Measurements from ENCODE around the gene PTPRR. TPM values are rescaled to one million over a fixed set of nuclear protein-coding genes. Genes with fewer than 3 reads are reported as not detected.

Gene PTPRR
- total and polyA plus RNA-seq, 12 donors = 0.11 to 3.7 (median 0.56) TPM; not detected in 1

DNA sequence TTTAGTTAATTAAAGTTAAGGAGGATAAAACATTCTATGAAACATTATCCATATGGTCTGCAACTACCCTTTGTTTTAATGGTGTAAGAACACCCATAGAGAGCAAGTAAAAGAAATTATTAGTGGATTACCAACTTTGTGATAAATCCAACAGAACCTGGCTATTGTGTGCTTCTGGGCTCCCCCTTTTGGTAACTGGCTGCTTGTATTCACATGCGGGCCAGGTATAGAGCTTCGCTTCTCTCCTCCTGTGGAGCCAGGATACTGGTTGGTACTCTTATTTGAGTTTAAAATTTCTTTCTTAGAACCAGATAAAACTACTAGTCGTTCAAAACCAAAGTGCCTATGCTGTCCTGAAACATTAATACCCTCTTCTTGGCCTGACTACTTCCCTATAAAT is 81.0 kb downstream of the PTPRR start:
- no peaks in the 10 kb centered on the region for H3K4me1 ChIP-seq (replicated peaks in 1 of 2)
- TF ChIP-seq POLR2A (IDR thresholded peaks at IDR 0.05) = no peak
- TF ChIP-seq, protein P1, sequence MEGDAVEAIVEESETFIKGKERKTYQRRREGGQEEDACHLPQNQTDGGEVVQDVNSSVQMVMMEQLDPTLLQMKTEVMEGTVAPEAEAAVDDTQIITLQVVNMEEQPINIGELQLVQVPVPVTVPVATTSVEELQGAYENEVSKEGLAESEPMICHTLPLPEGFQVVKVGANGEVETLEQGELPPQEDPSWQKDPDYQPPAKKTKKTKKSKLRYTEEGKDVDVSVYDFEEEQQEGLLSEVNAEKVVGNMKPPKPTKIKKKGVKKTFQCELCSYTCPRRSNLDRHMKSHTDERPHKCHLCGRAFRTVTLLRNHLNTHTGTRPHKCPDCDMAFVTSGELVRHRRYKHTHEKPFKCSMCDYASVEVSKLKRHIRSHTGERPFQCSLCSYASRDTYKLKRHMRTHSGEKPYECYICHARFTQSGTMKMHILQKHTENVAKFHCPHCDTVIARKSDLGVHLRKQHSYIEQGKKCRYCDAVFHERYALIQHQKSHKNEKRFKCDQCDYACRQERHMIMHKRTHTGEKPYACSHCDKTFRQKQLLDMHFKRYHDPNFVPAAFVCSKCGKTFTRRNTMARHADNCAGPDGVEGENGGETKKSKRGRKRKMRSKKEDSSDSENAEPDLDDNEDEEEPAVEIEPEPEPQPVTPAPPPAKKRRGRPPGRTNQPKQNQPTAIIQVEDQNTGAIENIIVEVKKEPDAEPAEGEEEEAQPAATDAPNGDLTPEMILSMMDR (IDR thresholded peaks at IDR 0.05) = no peak
- intact Hi-C loops (cut with DNase I) = no loop called here
- H3K9me3 ChIP-seq (replicated peaks in 1 of 3) = no peaks in the 10 kb centered on the region
- WGBS, 4 donors = 50 to 70% (median 68%) methylated on average over 3 of the region's 3 CpGs
- no peaks in the 10 kb centered on the region for H3K27me3 ChIP-seq
- no peaks in the 10 kb centered on the region for H3K36me3 ChIP-seq (replicated peaks in 1 of 2)
- DNase-seq = no peak
- no peak overlapping the region for H3K27ac ChIP-seq
- H3K4me3 ChIP-seq = no peak overlapping the region

DNA sequence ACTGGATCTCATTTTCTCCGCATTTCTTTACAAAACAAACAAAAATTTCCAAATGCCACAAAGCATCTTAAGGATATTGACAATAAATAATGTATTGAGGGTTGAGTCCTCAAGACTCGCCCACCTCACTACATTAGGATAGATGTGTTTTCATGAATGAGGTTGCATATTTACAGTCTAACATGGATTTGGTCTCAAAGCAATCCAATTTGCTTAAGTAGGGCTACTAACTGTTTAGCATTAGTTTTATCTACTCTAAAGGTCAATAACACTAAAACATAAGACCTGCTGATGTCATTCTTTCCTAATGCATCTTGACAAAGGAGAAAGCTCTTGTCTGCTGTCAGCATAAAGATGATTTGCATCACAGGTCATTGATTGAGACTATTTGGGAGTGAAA is 82.4 kb downstream of the PTPRR start:
- Histone ChIP-seq H3K4me3 (no peak overlapping the region), H3K27ac (no peak overlapping the region), H3K27me3 (no peaks in the 10 kb centered on the region), H3K36me3 (replicated peaks in 1 of 2) (no peaks in the 10 kb centered on the region), H3K9me3 (replicated peaks in 1 of 3) (no peaks in the 10 kb centered on the region), H3K4me1 (replicated peaks in 1 of 2) (no peaks in the 10 kb centered on the region)
- DNase-seq = no peak
- no peak for TF ChIP-seq POLR2A (IDR thresholded peaks at IDR 0.05)
- TF ChIP-seq, protein P1 (IDR thresholded peaks at IDR 0.05) = no peak
- 41 to 58% (median 52%) methylated on average over 2 of the region's 2 CpGs for WGBS, 4 donors
- intact Hi-C loops (cut with DNase I) = no loop called here

GRCh38 chr12:70837026-70837425 is 83.5 kb downstream of the PTPRR start:
- no peaks in the 10 kb centered on the region for H3K9me3 ChIP-seq (replicated peaks in 1 of 3)
- DNase-seq = no peak
- TF ChIP-seq, protein P1 (IDR thresholded peaks at IDR 0.05) = no peak
- no peak for TF ChIP-seq POLR2A (IDR thresholded peaks at IDR 0.05)
- H3K36me3 ChIP-seq (replicated peaks in 1 of 2) = no peaks in the 10 kb centered on the region
- H3K27me3 ChIP-seq = no peaks in the 10 kb centered on the region
- H3K4me1 ChIP-seq (replicated peaks in 1 of 2) = no peaks in the 10 kb centered on the region
- no peak overlapping the region for H3K27ac ChIP-seq
- no peak overlapping the region for H3K4me3 ChIP-seq
- intact Hi-C loops (cut with DNase I) = no loop called here

DNA sequence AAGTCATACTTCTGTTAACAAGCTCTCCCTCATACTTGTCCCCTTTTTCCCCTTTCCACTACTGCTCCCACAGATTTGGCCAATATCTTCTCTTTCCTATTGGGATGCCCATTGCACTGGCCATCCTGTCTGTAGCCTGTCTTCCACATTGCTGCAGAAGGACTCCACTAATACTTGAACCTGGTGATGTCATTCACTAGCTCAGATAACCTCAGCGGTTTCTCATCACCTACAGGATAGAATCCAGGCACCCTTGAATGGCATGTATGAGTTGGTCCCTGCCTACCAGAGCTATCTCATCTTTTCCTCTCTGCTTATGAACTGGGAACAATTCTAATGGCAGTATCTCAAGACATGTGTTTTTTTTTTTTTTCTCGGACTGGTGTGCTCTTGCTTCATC is 84.6 kb downstream of the PTPRR start:
- H3K27me3 ChIP-seq = no peaks in the 10 kb centered on the region
- H3K4me3 ChIP-seq = no peak overlapping the region
- no peaks in the 10 kb centered on the region for H3K36me3 ChIP-seq (replicated peaks in 1 of 2)
- intact Hi-C loops (cut with DNase I) = no loop called here
- TF ChIP-seq, protein P1 (IDR thresholded peaks at IDR 0.05) = no peak
- TF ChIP-seq POLR2A (IDR thresholded peaks at IDR 0.05) = no peak
- no peaks in the 10 kb centered on the region for H3K9me3 ChIP-seq (replicated peaks in 1 of 3)
- no peak for DNase-seq
- H3K4me1 ChIP-seq (replicated peaks in 1 of 2) = no peaks in the 10 kb centered on the region
- 71 to 92% (median 80%) methylated on average over 2 of the region's 2 CpGs for WGBS, 4 donors
- no peak overlapping the region for H3K27ac ChIP-seq

Data from adrenal gland (tissue), 12 donors.